GM18526 (cell line): ENCODE results near the gene EYA4.

Source experiments
- POLR2A ChIP-seq: IDR thresholded peaks from 3 replicates; pipeline ENCODE4 v1.6.1; 2011; ENCODE audit not compliant: insufficient read length; ENCODE audit errors: extremely low read depth

EYA4 gene

GRCh38 chr6:133466680-133467079 lies 225.5 kb downstream of the EYA4 start:
- no peak for TF ChIP-seq POLR2A

GRCh38 chr6:133467231-133467981 lies 226.2 kb downstream of the EYA4 start:
- TF ChIP-seq POLR2A, result no peak

GRCh38 chr6:133467982-133468380 lies 226.8 kb downstream of the EYA4 start:
- TF ChIP-seq POLR2A, result no peak

- TF ChIP-seq POLR2A, result no peak
Measured at GRCh38 chr6:133468591-133468990, 227.4 kb downstream of the EYA4 start.

GRCh38 chr6:133474516-133474915 lies 233.4 kb downstream of the EYA4 start:
- no peak for TF ChIP-seq POLR2A

- no peak for TF ChIP-seq POLR2A
Measured at GRCh38 chr6:133478673-133479072, 237.5 kb downstream of the EYA4 start.

GRCh38 chr6:133487174-133487573 lies 246.0 kb downstream of the EYA4 start:
- no peak for TF ChIP-seq POLR2A

- no peak for TF ChIP-seq POLR2A
Measured at GRCh38 chr6:133495205-133495903, 254.2 kb downstream of the EYA4 start.

GRCh38 chr6:133499662-133500061 lies 258.5 kb downstream of the EYA4 start:
- no peak for TF ChIP-seq POLR2A

GRCh38 chr6:133501675-133502270 lies 260.6 kb downstream of the EYA4 start:
- no peak for TF ChIP-seq POLR2A

- TF ChIP-seq POLR2A, result no peak
Measured at GRCh38 chr6:133502441-133503335, 261.5 kb downstream of the EYA4 start.

- no peak for TF ChIP-seq POLR2A
Measured at GRCh38 chr6:133503336-133503729, 262.2 kb downstream of the EYA4 start.

- no peak for TF ChIP-seq POLR2A
Measured at GRCh38 chr6:133504158-133504557, 263.0 kb downstream of the EYA4 start.

- no peak for TF ChIP-seq POLR2A
Measured at GRCh38 chr6:133504761-133505160, 263.6 kb downstream of the EYA4 start.

- no peak for TF ChIP-seq POLR2A
Measured at GRCh38 chr6:133505681-133506080, 264.5 kb downstream of the EYA4 start.
